Measurements from ENCODE around the gene OR56A3. TPM values are rescaled to one million over a fixed set of nuclear protein-coding genes. Genes with fewer than 3 reads are reported as not detected.
"Not testable (repeated sequence)": the region's sequence is repeated elsewhere in the genome, so short reads cannot be mapped to it uniquely, and the experiment has no call there.

The OR56A3 gene
- total RNA-seq, 1 experiment from 2014 or later: not detected

DNA sequence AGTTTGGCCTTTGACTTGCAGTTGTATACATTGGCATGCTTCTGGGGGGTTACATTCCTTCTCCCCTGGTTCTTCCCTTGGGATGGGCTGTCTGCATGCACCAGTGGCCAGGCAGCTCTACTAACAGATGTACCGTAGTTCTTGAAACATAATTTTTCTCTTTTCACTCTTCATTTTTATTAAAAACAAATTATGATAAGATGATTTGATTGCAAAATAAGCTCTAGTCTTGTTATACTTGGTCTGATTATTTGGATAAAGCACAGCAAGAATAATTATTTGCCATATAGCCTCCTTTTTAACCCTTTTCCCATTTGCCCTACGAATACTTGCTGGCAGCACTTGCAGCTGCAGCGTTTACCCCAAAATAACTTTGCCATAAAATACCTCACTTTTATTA, 13.5 kb downstream of the OR56A3 start (continued):
- TF ChIP-seq EGR1 (IDR thresholded peaks at IDR 0.05; ENCODE audit: low read depth): no peak
- TF ChIP-seq, protein P1, sequence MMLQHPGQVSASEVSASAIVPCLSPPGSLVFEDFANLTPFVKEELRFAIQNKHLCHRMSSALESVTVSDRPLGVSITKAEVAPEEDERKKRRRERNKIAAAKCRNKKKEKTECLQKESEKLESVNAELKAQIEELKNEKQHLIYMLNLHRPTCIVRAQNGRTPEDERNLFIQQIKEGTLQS (IDR thresholded peaks at IDR 0.05): no peak
- no peak for TF ChIP-seq TCF7L2 (IDR thresholded peaks at IDR 0.05; ENCODE audit: borderline replicate concordance, extremely low read depth, insufficient read depth, insufficient read length)

DNA sequence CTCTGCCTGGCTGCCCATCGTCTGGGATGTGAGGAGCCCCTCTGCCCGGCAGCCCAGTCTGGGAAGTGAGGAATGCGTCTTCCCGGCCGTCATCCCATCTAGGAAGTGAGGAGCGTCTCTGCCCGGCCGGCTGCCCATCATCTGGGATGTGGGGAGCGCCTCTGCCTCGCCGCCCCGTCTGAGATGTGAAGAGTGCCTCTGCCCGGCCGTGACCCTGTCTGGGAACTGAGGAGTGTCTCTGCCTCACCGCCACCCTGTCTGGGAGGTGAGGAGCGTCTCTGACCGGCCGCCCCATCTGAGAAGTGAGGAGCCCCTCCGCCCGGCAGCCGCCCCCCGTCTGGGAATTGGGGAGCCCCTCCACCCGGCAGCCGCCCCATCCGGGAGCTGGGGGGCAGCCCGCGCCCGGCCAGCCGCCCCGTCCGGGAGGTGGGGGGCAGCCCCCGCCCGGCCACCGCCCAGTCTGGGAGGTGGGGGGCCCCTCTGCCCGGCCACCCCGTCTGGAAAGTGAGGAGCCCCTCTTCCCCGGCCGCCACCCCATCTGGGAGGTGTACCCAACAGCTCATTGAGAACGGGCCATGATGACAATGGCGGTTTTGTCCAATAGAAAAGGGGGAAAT, 18.8 kb downstream of the OR56A3 start:
- H3K9me3 ChIP-seq (ENCODE audit: control insufficient read depth in 1 of 2, insufficient read depth in 1 of 2, low read depth in 1 of 2, low read length in 2 of 2); H3K27me3 ChIP-seq (ENCODE audit: insufficient read depth, low read length); H3K4me1 ChIP-seq (ENCODE audit: control insufficient read depth in 1 of 2, insufficient read depth in 2 of 2, low read length in 2 of 2); RAD21 ChIA-PET (ENCODE audit: low non-redundant PET in 1 of 2, low total read pairs in 2 of 2, uncharacterized antibody in 2 of 2, unreplicated experiment in 2 of 2); H3K4me3 ChIP-seq (replicated peaks in 1 of 2; ENCODE audit: low read depth in 1 of 2, low read length in 2 of 2); ATAC-seq; H4K20me1 ChIP-seq (ENCODE audit: insufficient read depth); DNase-seq (ENCODE audit: low read depth, low spot score); H2AFZ ChIP-seq (ENCODE audit: low read depth, low read length, poor library complexity, severe bottlenecking); H3K27ac ChIP-seq (ENCODE audit: low read depth, low read length); BruUV-seq (replicated peaks); H3K9me2 ChIP-seq (ENCODE audit: insufficient read depth); H3K79me2 ChIP-seq (ENCODE audit: insufficient read depth, low read length); POLR2A ChIA-PET; H3K36me3 ChIP-seq (ENCODE audit: control insufficient read depth in 1 of 2, insufficient read depth in 2 of 2, low read length in 2 of 2); H3K9ac ChIP-seq (ENCODE audit: low read length); CTCF ChIA-PET; intact Hi-C loops (cut with micrococcal nuclease); H3K4me2 ChIP-seq (ENCODE audit: low read length): not testable (repeated sequence)

DNA sequence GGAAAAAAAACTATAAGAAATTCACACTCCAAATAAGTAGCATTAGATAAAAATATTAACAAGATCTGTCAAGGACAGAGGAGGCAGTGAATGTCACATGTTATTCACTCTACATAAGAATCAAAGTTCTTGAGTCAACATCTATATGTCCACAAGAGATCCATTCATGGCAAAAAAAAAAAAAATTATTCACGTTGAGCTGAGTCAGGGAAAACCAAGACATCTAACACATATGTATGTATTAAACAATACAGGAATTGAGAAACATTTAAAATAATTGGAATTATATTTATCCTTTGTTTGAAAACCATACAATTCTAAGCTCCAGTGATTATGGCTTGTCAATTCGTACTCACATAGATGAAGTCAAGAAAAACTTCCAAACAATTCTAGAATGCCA, 24.9 kb downstream of the OR56A3 start:
- H3K9me2 ChIP-seq (ENCODE audit: insufficient read depth): no peaks in the 10 kb centered on the region
- ChIA-PET POLR2A (no interaction called here), RAD21 (ENCODE audit: low non-redundant PET in 1 of 2, low total read pairs in 2 of 2, uncharacterized antibody in 2 of 2, unreplicated experiment in 2 of 2) (no interaction called here), CTCF (no interaction called here)
- DNase-seq (ENCODE audit: low read depth, low spot score) (no peak), ATAC-seq (no peak)
- no peak overlapping the region for H2AFZ ChIP-seq (ENCODE audit: low read depth, low read length, poor library complexity, severe bottlenecking)
- intact Hi-C loops (cut with micrococcal nuclease): no loop called here
- no peaks in the 10 kb centered on the region; a peak in 1 of 4 replicates for H3K9me3 ChIP-seq (ENCODE audit: control insufficient read depth in 1 of 2, insufficient read depth in 1 of 2, low read depth in 1 of 2, low read length in 2 of 2)
- BruUV-seq (replicated peaks): no TSS peak
- H3K4me3 ChIP-seq (replicated peaks in 1 of 2; ENCODE audit: low read depth in 1 of 2, low read length in 2 of 2): no peak overlapping the region
- no peaks in the 10 kb centered on the region for H3K36me3 ChIP-seq (ENCODE audit: control insufficient read depth in 1 of 2, insufficient read depth in 2 of 2, low read length in 2 of 2)
- no peak overlapping the region for H3K9ac ChIP-seq (ENCODE audit: low read length)
- no peaks in the 10 kb centered on the region for H3K79me2 ChIP-seq (ENCODE audit: insufficient read depth, low read length)
- no peak for TF ChIP-seq TCF7L2 (IDR thresholded peaks at IDR 0.05; ENCODE audit: borderline replicate concordance, extremely low read depth, insufficient read depth, insufficient read length)
- no peak for TF ChIP-seq EGR1 (IDR thresholded peaks at IDR 0.05; ENCODE audit: low read depth)
- no peak for TF ChIP-seq EZH2 (IDR thresholded peaks at IDR 0.05)
- no peak for TF ChIP-seq CBX3 (IDR thresholded peaks at IDR 0.05; ENCODE audit: low read depth)
- TF ChIP-seq YY1 (IDR thresholded peaks at IDR 0.05; ENCODE audit: extremely low read depth, insufficient replicate concordance, low read depth, low read length): no peak
- TF ChIP-seq ELF1 (IDR thresholded peaks at IDR 0.05; ENCODE audit: borderline replicate concordance, low read depth): no peak
- H3K27me3 ChIP-seq (ENCODE audit: insufficient read depth, low read length): peaks cover 16% of the 10 kb centered on the region
- no peaks in the 10 kb centered on the region for H3K4me1 ChIP-seq (ENCODE audit: control insufficient read depth in 1 of 2, insufficient read depth in 2 of 2, low read length in 2 of 2)
- no peak overlapping the region for H3K4me2 ChIP-seq (ENCODE audit: low read length)
- H3K27ac ChIP-seq (ENCODE audit: low read depth, low read length): no peak overlapping the region
- no peaks in the 10 kb centered on the region for H4K20me1 ChIP-seq (ENCODE audit: insufficient read depth)
